NCI-H2081 treated with DMSO at 0.1 percent for 48 hours (cell line): Measurements from ENCODE around the gene POLG.
A peak's percentile ranks its signal among the peaks of the same experiment; 100 is the strongest.

Experiments
- DNase-seq: peaks from one replicate; lab custom pipeline; 2025; lab: John Stamatoyannopoulos, UW

Gene POLG

GRCh38 chr15:89334510-89335297 lies at the start of gene POLG:
Gene POLG (minus strand): TSS chr15:89334824. CDS start chr15:89333754, 1,070 bp downstream.
- peak; percentile 91 for DNase-seq

GRCh38 chr15:89384176-89384604 lies 49.6 kb upstream of the POLG start:
- no peak for DNase-seq

DNA sequence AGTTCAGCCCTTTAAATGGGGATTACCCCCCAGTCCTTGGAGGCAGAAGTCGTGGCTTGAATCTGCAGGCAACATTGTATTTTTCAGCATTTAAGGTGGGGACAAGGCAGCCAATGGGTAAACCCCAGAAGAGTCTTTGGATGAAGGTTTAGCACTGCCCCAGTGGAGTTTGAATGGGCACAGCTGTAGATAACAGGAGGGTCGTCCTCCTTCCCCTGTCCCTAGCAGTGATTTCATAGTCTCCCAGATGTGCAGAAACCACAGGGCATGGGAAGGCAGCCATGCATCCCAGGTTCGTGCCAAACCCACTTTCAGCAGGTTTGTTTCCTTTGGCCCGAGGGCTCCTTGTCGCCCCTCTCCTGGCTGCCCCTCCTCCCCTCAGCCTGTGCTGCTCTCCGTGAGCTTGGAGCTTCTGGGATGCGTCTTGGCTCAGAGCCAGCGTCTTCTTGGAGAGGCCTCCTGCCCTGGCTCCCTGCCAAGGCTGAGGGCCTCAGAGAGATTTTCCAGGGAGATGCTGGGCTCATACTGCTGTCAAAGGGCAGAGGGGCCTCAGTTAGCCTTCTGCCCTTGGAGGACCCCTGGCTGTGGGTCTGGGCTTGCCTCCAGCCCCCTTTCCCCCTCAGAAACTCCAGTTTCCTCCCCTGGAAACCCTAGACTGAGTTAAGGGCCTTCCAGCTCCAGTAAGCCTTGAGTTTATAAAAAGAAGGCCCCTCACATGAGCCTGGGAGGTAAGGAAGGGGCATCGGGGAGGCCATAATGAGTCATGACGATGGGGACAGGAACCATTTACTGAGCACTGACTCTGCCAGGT lies 48.9 kb upstream of the POLG start:
- DNase-seq, result peak; percentile 33

- no peak for DNase-seq
These were observed 47.5 kb upstream of the POLG start for GRCh38 chr15:89381888-89382686.

DNA sequence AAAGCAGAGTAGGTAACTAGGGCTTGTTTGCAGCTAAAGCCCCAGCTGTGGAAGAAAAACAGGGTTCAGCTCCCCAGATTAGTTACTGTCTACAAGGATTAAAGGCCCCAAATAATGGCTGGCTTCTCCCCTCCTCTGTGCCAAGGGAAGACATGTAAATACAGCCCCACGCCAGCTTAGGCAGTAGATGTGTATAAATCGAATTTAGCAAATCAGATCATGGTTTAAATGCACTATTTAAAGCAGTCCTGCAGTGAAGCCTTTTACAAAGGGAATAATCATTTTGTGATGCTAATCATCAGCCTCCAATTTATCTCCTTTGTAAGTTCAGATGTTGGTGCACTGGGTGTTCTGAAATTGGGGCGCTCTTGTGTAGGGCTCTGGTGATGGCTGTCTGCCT lies 46.7 kb upstream of the POLG start:
- no peak for DNase-seq

DNA sequence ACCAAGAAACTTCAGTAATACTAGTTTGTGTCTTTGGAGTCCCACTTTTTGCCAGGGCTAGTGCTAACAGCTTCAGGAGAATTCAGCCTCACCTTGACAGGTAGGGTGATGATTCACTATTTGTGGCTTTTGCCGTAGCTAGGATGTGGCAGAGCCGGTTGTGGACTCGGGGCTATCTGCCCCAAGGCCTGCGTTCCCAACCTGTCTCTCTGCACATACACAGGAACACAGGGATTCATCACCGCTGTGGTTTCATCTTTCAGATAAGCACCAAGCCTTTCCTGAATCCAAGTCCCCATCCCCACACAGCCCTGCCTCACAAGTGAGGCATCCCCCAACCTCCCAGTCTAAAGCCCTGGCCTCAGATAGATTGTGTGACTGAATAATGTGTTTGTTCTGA lies 45.2 kb upstream of the POLG start:
- DNase-seq, result no peak

DNA sequence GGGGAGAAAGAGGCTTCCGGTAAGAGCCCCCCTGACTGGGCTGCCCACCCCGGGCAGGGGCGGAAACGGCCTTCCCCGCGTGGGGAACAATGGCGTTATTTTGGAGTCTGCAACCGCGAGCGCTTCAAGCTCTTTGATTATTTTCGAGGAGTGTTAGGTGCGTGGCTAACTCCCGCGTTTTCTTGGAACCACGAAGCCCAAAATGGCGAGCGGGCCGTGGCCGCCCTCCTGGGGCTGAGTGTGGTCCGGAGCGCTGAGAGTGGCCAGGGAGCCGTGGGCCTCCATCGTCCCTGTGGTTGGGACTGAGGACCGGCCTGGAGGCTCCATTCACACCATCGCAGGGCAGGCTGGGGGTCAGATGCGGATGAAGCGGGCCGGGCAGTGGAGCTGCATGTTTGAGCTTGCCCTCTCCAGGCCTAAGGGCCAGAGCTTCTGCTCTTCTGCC lies 44.6 kb upstream of the POLG start:
- no peak for DNase-seq

GRCh38 chr15:89378296-89379151 lies 43.9 kb upstream of the POLG start:
- DNase-seq, result no peak

DNA sequence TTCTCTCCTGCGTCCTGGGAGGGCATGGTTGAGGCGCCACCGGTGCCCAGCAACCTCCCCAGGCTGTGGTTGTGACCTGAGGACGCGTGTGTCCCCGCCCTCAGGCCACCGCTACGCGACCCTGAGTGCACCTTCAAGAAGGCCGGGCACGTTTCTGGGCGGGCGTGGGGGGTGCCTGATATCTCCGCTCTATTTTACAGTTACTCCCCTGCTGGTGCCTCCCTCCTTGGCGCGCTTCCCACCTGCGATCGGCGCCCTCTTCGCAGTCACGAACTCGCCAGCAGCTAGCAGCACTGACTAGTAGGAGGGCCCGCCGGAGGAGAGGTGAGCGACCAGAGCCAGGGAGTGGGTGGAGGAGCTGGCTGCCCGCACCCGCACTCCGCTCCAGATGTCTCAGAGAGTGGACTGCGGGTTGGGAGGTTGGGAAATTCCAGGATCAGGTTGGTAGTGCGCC lies 43.2 kb upstream of the POLG start:
- DNase-seq, result no peak

- DNase-seq, result no peak
These were observed 42.6 kb upstream of the POLG start for GRCh38 chr15:89377024-89377841.

DNA sequence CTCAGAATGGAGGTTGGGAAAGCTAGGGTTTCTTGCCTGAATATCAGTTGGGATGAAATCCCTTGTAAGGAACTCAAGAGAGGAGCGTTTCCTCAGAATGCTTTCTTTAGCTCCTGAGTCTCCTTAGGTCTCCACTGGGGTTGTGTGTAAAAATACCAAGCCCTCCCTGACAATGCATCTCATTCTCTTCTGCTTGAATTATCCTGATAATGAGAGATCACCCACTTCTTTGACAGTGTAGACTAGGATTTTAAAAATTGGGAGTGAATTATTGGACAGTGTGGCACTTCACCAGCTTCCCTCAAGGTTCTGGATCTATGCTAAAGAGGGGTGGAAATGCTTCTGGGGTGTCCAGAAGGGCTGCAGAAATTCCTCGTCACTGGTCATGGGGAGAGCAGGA lies 41.8 kb upstream of the POLG start:
- DNase-seq, result no peak

DNA sequence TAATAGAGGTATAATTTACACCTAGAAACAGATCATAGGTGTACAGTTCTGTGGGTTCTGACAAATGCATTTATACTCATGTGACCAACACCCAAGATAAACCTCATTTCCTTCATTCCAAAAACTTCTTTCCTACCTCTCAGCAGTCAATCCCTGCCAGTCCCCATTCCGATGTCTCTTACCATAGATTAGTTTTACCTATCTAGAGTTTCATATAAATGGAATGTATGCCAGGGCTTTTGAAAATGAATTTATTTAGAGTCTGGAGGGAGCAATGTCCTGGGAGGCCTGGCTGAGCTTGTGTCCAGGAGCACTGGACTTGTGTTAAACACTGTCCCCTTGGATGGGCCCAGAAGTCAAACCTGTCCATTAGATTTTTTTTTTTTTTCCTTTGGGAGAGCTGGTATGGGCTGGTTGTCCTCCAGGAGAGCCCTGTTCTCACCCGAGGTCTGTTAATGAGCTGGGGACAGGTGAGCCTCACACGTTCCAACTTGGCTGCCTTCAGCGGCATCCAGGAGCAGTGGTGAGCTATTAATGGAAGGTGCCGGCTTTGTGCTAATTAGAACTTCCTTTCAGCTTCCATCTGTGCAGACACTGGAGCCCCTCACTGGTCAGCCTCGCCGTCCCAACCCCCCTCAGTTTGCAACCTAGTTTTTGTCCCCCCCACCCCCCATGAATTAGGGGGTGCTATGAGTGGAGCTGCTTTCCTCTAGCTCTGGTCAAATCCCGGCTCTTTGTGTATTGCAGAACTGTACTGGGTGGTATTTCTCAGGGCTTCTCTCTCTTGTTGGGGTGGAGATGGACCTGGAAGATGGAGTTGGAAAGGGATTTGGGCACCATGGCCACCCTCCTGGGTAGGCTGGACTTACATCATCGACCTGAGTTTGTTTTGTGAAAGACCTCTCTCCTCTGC lies 40.7 kb upstream of the POLG start:
- no peak for DNase-seq

DNA sequence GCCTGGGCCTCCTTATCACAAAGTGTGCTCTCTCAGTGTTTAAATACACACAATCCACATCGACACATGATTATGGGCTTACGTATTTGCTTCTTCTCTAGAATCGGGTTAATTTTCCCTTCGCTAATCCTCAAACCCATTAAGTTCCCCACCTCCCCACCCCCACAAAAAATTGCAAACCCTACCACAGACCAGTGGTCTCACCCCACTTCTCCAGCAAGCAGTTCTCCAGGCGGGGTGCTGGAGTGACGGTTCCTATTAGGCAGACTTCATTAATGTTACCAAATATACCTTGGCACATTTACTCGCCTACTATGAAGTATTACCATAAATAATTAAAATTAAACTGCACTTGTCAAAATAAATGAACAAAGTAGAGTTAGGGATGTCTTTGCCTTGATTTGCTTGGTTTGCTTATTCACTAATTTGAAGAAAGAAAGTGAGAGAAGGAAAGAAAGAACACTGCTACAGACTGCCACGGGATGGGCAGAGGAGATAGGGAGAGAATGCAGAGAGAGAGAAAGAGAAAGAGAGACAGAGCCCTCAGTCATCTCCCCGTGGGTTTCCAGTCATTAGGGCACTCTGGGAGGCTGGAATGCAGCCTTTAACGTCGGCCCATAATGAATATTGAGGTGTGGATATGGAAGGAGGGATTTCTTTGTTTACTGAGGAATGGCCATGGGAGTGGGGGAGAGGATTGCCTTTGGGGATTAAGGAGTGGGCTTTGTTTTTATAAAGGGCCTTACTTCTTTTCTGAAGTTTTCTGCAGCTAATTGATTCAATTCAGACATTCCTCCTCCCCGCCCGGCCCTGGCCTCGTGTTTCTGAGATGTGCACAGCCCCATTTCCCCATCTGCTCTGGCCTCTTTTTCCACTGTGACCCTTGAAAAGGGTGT lies 39.7 kb upstream of the POLG start:
- DNase-seq, result no peak

GRCh38 chr15:89372069-89372935 lies 37.7 kb upstream of the POLG start:
- no peak for DNase-seq

DNA sequence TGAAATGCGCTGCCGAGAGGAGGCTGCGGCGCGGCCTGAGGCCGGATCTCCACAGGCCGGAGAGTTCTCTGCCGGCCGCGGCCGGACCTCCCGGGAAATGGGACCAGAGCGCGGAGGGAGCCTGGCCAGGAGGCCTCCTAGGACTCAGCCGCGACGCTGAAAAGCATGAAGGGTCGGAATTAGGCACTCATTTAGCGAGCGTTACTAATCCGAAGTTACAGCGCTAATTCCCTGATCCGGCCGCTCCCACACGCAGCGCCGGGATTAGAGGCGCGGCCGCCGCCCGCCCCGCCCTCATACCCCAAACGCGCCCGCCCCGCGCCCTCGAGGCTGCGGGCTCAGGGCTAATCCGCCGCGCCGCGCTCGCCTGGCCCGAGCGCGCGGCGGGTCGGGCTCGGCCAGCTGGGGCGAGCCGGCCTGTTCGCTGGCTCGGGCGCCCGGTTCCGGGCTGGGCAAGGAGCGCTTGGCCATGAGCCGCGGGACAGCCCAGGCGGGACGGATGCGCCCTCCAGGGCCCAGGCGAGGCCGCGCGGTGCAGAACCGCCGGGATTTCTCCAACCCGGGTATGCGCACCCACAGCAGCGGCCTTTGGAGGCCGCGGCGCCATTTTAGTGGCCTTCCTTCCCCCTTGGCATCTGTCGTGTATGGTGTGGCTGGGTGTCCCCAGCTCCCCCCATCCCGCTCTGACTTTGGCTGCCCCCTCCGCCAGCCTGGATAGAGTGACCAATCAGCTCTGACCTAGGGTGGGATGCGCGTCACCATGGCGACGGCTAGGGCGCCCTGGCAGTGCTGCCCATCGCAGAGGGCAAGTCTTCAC lies 36.8 kb upstream of the POLG start:
- no peak for DNase-seq

- no peak for DNase-seq
These were observed 36.3 kb upstream of the POLG start for GRCh38 chr15:89370978-89371227.
